Measurements from ENCODE around the gene SLC15A3.

Gene SLC15A3

GRCh38 chr11:60947700-60948099 lies 4.3 kb downstream of the SLC15A3 start:
- no peak for ATAC-seq
- TF ChIP-seq OSR1 (CRISPR knock-in tag; IDR thresholded peaks at IDR 0.05): no peak
- no peak for TF ChIP-seq ARNTL (CRISPR knock-in tag; IDR thresholded peaks at IDR 0.05; ENCODE audit: borderline replicate concordance, low read depth)
- TF ChIP-seq SNAI2 (CRISPR knock-in tag; IDR thresholded peaks at IDR 0.05): no peak
- no peak for TF ChIP-seq ZNF565 (CRISPR knock-in tag; conservative IDR thresholded peaks at IDR 0.05; ENCODE audit: low read depth)
- TF ChIP-seq BACH2 (CRISPR knock-in tag; IDR thresholded peaks at IDR 0.05; ENCODE audit: borderline replicate concordance): no peak
- no peak for TF ChIP-seq CREB5 (CRISPR knock-in tag; IDR thresholded peaks at IDR 0.05; ENCODE audit: low read depth)
- no peak for TF ChIP-seq ISL1 (CRISPR knock-in tag; IDR thresholded peaks at IDR 0.05)
- TF ChIP-seq ZFP30 (CRISPR knock-in tag; IDR thresholded peaks at IDR 0.05): no peak
- TF ChIP-seq POU6F1 (CRISPR knock-in tag; IDR thresholded peaks at IDR 0.05; ENCODE audit: borderline replicate concordance, low read depth): no peak
- no peak for TF ChIP-seq CSRNP3 (CRISPR knock-in tag; IDR thresholded peaks at IDR 0.05)
- no peak for TF ChIP-seq CSDC2 (CRISPR knock-in tag; IDR thresholded peaks at IDR 0.05)
- TF ChIP-seq GLIS3 (CRISPR knock-in tag; IDR thresholded peaks at IDR 0.05): no peak
- no peak for TF ChIP-seq TOX (CRISPR knock-in tag; IDR thresholded peaks at IDR 0.05; ENCODE audit: borderline replicate concordance)
- TF ChIP-seq TSHZ2 (CRISPR knock-in tag; IDR thresholded peaks at IDR 0.05): no peak
- TF ChIP-seq ZNF8 (CRISPR knock-in tag; IDR thresholded peaks at IDR 0.05): no peak
- no peak for TF ChIP-seq PATZ1 (CRISPR knock-in tag; IDR thresholded peaks at IDR 0.05; ENCODE audit: borderline replicate concordance)
- TF ChIP-seq ESRRG (CRISPR knock-in tag; IDR thresholded peaks at IDR 0.05): no peak

- ATAC-seq: no peak
- TF ChIP-seq TSHZ2 (CRISPR knock-in tag; IDR thresholded peaks at IDR 0.05): no peak
- TF ChIP-seq ISL1 (CRISPR knock-in tag; IDR thresholded peaks at IDR 0.05): no peak
- TF ChIP-seq ZNF8 (CRISPR knock-in tag; IDR thresholded peaks at IDR 0.05): no peak
- TF ChIP-seq POU6F1 (CRISPR knock-in tag; IDR thresholded peaks at IDR 0.05; ENCODE audit: borderline replicate concordance, low read depth): no peak
- no peak for TF ChIP-seq GLIS3 (CRISPR knock-in tag; IDR thresholded peaks at IDR 0.05)
- no peak for TF ChIP-seq ZNF70 (CRISPR knock-in tag; IDR thresholded peaks at IDR 0.05)
- no peak for TF ChIP-seq CREB5 (CRISPR knock-in tag; IDR thresholded peaks at IDR 0.05; ENCODE audit: low read depth)
- no peak for TF ChIP-seq ARNTL (CRISPR knock-in tag; IDR thresholded peaks at IDR 0.05; ENCODE audit: borderline replicate concordance, low read depth)
- TF ChIP-seq ZFP3 (CRISPR knock-in tag; IDR thresholded peaks at IDR 0.05): no peak
- no peak for TF ChIP-seq CSDC2 (CRISPR knock-in tag; IDR thresholded peaks at IDR 0.05)
- TF ChIP-seq BACH2 (CRISPR knock-in tag; IDR thresholded peaks at IDR 0.05; ENCODE audit: borderline replicate concordance): no peak
- TF ChIP-seq TCF4 (CRISPR knock-in tag; IDR thresholded peaks at IDR 0.05; ENCODE audit: borderline replicate concordance): no peak
- TF ChIP-seq PATZ1 (CRISPR knock-in tag; IDR thresholded peaks at IDR 0.05; ENCODE audit: borderline replicate concordance): no peak
These were observed 5.2 kb downstream of the SLC15A3 start for GRCh38 chr11:60946601-60947264.
